Measurements from ENCODE around the gene WFIKKN2. TPM values are rescaled to one million over a fixed set of nuclear protein-coding genes. Genes with fewer than 3 reads are reported as not detected.

The WFIKKN2 gene
- total RNA-seq, 1 donor from 2014 or later = 0.60 TPM

- Mint-ChIP-seq H3K27ac (peak within 1 kb of the TSS; percentile 99), H3K4me1 (peaks cover 46% of the 10 kb centered on the region), H3K36me3 (peaks cover 3% of the 10 kb centered on the region), H3K4me3 (peak within 1 kb of the TSS; percentile 91), H3K27me3 (ENCODE audit: low read depth) (no peaks in the 10 kb centered on the region), H3K9me3 (no peaks in the 10 kb centered on the region)
- TF ChIP-seq, protein P1, sequence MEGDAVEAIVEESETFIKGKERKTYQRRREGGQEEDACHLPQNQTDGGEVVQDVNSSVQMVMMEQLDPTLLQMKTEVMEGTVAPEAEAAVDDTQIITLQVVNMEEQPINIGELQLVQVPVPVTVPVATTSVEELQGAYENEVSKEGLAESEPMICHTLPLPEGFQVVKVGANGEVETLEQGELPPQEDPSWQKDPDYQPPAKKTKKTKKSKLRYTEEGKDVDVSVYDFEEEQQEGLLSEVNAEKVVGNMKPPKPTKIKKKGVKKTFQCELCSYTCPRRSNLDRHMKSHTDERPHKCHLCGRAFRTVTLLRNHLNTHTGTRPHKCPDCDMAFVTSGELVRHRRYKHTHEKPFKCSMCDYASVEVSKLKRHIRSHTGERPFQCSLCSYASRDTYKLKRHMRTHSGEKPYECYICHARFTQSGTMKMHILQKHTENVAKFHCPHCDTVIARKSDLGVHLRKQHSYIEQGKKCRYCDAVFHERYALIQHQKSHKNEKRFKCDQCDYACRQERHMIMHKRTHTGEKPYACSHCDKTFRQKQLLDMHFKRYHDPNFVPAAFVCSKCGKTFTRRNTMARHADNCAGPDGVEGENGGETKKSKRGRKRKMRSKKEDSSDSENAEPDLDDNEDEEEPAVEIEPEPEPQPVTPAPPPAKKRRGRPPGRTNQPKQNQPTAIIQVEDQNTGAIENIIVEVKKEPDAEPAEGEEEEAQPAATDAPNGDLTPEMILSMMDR (IDR thresholded peaks at IDR 0.05; ENCODE audit: unreplicated experiment) = no peak
- DNase-seq (ENCODE audit: low spot score in 2 of 2, unreplicated experiment in 2 of 2) = peak; percentile 96 to 97
Observed at GRCh38 chr17:50866261-50866949, 31.0 kb downstream of the WFIKKN2 start, which contains the start of gene TOB1. Gene TOB1 (minus strand): TSS chr17:50866354. CDS start chr17:50864017, 2,337 bp downstream.

- peaks cover 41% of the 10 kb centered on the region for H3K4me1 Mint-ChIP-seq
- peaks cover under 1% of the 10 kb centered on the region for H3K36me3 Mint-ChIP-seq
- DNase-seq (ENCODE audit: low spot score in 2 of 2, unreplicated experiment in 2 of 2) = peak; percentile 50 to 75
- peak overlapping the region; percentile 77 for H3K4me3 Mint-ChIP-seq
- TF ChIP-seq, protein P1 (IDR thresholded peaks at IDR 0.05; ENCODE audit: unreplicated experiment) = no peak
- no peaks in the 10 kb centered on the region for H3K27me3 Mint-ChIP-seq (ENCODE audit: low read depth)
- no peaks in the 10 kb centered on the region for H3K9me3 Mint-ChIP-seq
- peak overlapping the region; percentile 99 for H3K27ac Mint-ChIP-seq
Observed at GRCh38 chr17:50866950-50867362, 31.6 kb downstream of the WFIKKN2 start.

DNA sequence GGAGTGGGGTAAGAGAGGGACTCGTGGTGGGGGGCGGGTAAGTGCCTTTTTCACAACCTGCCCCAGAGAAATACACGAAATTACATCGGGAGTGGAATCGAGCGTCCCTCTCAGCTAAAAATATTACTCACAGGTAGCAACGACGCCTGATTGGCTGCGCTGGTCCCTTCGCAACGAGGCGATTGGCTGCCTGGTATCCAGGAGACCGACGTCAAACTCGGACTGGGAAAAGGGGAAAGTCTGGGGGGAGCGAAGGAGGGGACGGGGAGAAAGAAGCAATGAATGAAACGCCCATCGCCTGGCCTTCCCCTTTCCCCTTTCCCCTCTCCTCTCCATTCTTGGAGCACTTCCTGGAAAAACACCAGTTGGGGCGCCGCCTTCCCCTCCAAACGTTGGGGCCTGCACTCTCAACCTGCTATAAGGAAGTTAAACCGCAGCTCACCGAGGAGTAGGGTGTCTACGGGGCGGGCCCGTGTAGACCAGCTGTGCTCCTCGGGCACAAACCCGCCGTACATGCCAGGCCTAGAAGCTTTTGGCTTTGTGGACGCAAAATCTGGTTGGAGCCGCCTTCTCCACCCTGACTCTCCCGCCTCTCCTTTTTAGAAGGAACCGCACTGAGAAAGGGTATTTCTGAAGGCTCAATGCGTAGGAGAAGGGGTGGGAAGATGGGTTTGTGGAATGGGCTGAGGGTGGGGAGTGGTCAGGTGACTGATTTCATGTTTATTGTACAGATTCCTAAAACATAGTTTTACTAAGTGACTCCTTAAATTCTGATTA is 32.2 kb downstream of the WFIKKN2 start:
- TF ChIP-seq, protein P1 (IDR thresholded peaks at IDR 0.05; ENCODE audit: unreplicated experiment) = no peak
- Mint-ChIP-seq H3K4me3 (peak overlapping the region; percentile 77), H3K4me1 (peaks cover 40% of the 10 kb centered on the region), H3K27me3 (ENCODE audit: low read depth) (no peaks in the 10 kb centered on the region), H3K36me3 (no peaks in the 10 kb centered on the region), H3K27ac (peak overlapping the region; percentile 99), H3K9me3 (no peaks in the 10 kb centered on the region)
- DNase-seq (ENCODE audit: low spot score in 2 of 2, unreplicated experiment in 2 of 2) = peak; percentile 79 to 91

- H3K27me3 Mint-ChIP-seq (ENCODE audit: low read depth) = no peaks in the 10 kb centered on the region
- DNase-seq (ENCODE audit: low spot score in 2 of 2, unreplicated experiment in 2 of 2) = no peak
- no peaks in the 10 kb centered on the region for H3K9me3 Mint-ChIP-seq
- peak overlapping the region; percentile 99 for H3K27ac Mint-ChIP-seq
- H3K4me1 Mint-ChIP-seq = peaks cover 37% of the 10 kb centered on the region
- H3K4me3 Mint-ChIP-seq = peak overlapping the region; percentile 77
- TF ChIP-seq, protein P1 (IDR thresholded peaks at IDR 0.05; ENCODE audit: unreplicated experiment) = no peak
- no peaks in the 10 kb centered on the region for H3K36me3 Mint-ChIP-seq
Observed at GRCh38 chr17:50868140-50868438, 32.7 kb downstream of the WFIKKN2 start.

DNA sequence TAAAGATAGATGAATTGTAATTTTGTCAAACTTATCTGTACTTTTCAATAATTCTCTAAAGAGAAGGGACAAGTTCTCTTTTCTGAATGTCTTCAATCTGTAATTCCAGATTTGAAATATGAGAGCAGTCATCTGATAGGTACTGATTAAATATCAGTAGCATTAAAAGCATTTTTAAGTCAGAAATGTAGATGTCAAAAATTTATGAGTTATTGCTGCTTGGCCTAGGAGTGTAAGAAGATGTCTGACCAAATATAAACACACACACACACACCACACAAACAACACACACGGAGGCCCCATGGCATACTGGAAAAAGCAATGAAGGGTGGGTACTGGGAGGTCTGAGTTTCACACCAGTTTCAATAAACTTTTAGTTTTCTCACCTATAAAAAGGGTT is 33.2 kb downstream of the WFIKKN2 start:
- TF ChIP-seq, protein P1 (IDR thresholded peaks at IDR 0.05; ENCODE audit: unreplicated experiment) = no peak
- Mint-ChIP-seq H3K36me3 (no peaks in the 10 kb centered on the region), H3K4me1 (peaks cover 32% of the 10 kb centered on the region), H3K4me3 (peak overlapping the region; percentile 77), H3K27me3 (ENCODE audit: low read depth) (no peaks in the 10 kb centered on the region), H3K27ac (peak overlapping the region; percentile 99), H3K9me3 (no peaks in the 10 kb centered on the region)
- DNase-seq (ENCODE audit: low spot score in 2 of 2, unreplicated experiment in 2 of 2) = no peak
